ENCODE results near the gene MAP3K2.

The MAP3K2 gene

GRCh38 chr2:127405255-127405610 lies 17.5 kb upstream of the MAP3K2 start:
- no peak for DNase-seq

- no peak for DNase-seq
These were observed 16.9 kb upstream of the MAP3K2 start for GRCh38 chr2:127404466-127405254.

GRCh38 chr2:127403460-127403859 lies 15.7 kb upstream of the MAP3K2 start:
- DNase-seq = no peak

DNA sequence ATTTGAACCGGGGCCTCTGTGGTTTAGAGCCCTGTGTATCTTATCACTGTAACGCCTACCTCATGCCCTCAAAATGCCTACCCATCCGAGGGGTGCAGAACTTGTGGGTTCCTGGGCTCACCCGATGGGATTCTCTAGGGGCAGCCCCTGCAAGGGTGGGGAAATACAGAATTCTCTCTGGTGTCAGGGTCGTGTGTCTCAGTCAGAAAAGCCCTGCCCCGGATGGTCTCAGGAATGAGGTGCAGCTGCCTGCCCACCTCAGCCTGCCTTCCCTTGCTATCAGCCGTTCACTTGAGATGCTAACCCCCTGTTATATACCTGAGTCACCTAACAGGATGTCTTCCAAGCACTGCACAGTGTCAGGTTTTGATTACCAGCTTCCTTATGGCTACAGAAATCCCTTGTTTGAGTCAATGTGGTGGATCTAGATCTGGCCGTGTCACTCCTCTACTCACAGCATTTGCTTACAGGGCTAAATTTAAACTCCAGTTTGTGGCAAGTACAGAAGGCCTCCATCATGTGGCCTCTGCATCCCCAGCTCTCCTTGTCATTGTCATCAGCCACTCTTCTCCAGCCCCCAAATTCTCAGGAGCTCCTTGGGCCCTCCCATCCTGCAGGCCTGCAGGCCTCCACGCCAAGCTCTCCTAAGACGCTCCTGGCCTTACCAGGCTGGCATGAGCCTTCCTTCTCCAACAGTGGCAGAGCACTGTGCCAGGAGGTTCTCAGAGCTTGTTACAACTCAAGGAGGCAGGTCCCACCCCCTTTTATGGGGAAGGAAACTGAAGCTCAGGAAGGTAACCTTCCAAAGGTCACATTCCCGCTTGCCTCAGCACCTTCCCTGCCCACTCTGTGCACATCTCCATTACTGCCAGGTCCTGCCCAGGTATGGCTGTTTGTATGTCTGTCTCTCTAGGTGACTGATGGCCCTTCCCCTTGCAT lies 14.3 kb upstream of the MAP3K2 start:
- no peak for DNase-seq

DNA sequence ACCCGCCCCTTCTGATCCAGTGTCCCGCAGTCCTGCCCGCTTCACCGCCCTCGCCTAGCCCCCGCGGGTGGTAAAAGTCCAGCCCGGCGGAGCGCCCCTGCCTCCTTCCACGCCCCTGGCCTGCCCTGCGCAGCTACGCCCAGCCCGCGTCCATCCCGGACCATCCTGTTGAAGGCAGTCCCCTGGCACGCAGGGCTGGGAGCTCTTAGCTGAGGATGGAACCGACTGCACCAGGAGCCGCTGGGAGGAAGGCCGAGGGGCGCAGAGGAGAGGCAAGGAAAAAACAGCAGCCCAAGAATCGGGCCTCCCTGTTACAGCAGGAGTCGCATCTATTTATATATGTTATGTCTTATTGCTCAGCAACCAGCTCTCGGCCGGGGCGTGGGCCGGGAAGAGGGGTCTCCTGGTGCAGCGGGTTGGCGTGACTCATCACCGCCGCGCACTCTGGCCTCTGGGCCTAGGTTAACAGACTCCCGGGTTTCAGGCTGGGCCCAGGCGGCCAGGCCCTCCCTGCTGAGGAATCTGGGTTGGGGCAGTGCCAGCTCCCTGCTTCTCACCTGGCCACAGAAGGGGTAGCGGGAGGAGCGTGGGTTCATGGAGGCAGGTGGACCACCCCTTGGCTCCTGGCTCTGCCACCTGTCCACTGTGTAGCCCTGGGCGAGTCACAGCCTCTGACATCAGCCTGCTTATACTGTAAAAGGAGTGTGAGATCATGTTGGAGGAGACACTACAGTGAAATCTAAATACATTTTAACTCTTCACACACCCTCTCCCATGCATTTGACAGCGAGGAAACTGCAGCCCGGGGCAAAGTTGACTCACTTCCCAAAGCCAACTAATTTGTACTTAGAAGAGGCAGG lies 13.4 kb upstream of the MAP3K2 start:
- DNase-seq = no peak

DNA sequence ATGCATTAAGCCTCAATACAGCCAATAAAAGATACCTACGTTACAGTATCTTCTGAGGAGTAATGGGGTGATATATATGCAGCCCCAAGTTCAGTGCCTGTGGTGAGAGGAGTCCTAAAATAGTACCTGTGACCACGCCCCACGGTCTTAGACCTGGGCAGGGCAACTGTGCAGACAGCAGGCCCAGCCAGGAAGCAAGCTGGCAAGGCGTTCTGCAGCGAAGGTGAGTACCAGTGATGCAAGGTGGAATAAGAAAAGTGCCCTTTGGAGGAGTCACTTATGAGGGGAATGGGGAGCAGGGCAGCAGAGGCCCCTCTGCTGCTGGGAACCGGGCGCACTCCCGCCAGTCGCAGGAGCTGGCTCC lies 12.7 kb upstream of the MAP3K2 start:
- DNase-seq = no peak

GRCh38 chr2:127398239-127398590 lies 10.4 kb upstream of the MAP3K2 start:
- no peak for DNase-seq

GRCh38 chr2:127397568-127398238 lies 9.9 kb upstream of the MAP3K2 start:
- no peak for DNase-seq

GRCh38 chr2:127394492-127394891 lies 6.7 kb upstream of the MAP3K2 start:
- no peak for DNase-seq

- no peak for DNase-seq
These were observed 5.2 kb upstream of the MAP3K2 start for GRCh38 chr2:127392828-127393578.

DNA sequence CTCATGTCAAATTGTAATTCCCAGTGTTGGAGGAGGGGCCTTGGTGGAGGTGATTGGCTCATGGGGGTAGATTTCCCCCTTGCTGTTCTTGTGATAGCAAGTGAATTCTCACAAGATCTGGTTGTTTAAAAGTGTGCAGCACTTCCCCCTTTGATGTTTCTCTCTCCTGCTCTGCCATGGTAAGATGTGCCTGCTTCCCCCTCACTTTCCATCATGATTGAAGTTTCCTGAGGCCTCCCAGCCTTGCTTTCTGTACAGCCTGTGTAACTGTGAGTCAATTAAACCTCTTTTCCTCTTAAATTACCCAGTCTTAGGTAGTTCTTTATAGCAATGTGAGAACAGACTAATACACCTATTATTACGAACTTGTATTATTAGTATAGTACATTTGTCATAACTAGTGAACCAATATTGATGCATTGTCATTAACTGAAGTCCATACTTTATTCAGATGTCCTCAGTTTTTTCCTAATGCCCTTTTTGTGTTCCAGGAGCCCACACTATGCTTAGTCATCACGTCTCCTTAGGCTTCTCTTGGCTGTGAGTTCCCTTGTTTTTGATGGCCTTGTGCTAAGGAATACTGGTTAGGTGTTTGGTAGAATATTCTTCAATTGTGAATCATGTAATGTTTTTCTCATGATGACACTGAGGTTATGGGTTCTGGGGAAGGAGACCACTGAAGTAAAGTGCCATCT lies 4.5 kb upstream of the MAP3K2 start:
- no peak for DNase-seq

GRCh38 chr2:127389778-127390435 lies 2.1 kb upstream of the MAP3K2 start:
- no peak for DNase-seq

- DNase-seq = no peak
These were observed 819 bp upstream of the MAP3K2 start for GRCh38 chr2:127388423-127389164.

DNA sequence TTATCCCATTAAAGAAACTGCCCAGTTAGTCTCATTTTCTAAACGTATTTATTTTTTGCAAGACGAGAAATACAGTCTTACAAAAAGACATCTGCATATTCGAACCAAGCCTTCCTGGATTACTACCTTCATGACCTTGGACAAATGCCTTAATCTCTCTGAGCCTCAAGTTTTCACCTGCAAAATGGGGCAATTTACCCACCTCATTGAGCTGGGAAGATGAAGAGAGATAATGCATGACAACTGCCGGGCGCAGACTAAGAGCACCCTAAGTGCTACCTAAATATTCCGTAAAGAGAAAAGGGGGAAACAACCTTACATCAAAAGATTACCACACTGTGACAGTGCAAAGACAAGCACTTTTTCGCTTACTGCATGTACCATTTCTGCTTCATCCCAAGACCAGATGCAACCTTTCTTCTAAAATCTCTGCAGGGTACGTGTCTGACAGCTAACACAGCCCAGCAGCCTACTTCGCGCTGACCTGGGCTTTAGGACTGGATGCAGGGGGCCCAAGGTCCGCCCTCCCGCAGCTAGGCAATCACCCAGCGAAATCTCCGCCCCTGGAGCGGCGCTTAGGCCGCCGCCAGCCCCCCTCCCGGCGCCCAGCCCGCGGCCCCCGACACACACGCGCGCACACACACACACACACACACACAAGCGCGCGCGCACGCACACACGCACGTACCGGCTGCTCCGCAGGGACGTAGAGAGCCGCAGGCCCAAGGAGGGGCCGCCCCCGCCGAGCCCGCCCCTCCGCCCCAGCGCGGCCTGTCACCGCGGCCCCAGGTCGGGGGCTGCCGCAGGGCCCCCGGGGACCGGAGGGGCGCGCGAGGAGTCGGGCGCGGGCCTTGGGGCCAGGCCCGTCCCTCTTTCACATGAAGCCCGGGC lies 766 bp downstream of the MAP3K2 start:
- peak; percentile 33 for DNase-seq

DNA sequence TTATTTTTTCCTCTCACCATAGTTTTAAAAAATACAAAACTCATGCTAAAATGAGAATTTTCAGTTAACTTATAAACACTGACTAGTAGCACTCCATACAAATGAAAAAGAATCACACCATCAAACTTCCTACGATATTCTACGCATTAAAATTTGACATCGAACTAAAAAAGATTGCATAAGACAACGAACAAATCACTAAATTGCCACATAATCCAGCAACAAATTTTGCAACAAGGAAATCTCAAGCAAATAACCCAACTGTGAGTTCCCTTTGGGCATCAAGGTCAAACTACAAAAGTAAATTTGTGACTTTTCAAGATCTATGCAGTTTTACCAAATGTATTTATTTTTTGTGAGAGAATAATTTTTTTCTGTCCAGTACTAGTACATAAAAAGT lies 1.5 kb downstream of the MAP3K2 start:
- no peak for DNase-seq

DNA sequence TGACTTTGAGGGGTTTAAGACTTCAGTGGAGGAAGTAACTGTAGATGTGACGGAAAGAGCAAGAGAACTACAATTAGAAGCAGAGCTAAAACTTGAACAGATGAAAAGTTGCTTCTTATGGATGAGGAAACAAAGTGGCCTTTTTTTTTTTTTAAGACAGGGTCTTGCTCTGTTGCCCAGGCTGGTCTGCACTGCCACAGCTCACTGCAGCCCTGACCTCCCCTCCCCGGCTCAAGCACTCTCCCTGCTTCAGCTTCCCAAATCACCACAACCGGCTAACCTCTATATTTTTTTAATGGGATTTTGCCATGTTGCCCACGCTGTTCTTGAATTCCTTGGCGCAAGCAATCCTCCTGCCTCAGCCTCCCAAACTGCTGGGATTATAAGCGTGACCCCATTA lies 3.2 kb downstream of the MAP3K2 start:
- no peak for DNase-seq

- DNase-seq = no peak
These were observed 4.9 kb downstream of the MAP3K2 start for GRCh38 chr2:127382831-127383230.

DNA sequence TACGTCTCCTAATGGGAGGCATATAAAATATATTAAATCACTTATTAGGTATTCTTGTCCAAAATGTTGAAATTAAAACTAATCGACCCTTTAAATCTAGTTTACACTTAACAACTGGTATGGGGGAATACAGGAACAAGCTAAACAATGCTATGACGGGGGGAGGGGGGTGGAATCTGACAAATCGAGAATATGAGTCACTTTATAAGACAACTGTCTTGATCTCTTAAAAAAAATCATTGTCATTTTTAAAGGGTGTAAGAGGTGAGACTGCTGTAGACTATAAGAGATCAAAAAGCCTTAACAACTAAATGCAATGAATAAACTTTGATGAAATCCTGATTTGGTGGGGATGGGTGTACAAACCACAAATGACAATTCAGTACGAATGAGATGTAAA lies 6.0 kb downstream of the MAP3K2 start:
- no peak for DNase-seq
